NK-92 treated with Interleukin-12 subunit alpha and Interleukin-12 subunit beta, amount 100 ng/mL, for 24 hours (cell line): ENCODE measurements around the gene HJV.

Source experiments
- DNase-seq: peaks from one replicate; lab custom pipeline; 2025; lab: John Stamatoyannopoulos, UW

The HJV gene

GRCh38 chr1:145977486-145978470 lies 43.8 kb downstream of the HJV start:
- DNase-seq: peak; percentile 58

- DNase-seq: no peak
Measured at GRCh38 chr1:145977016-145977415, 44.5 kb downstream of the HJV start.

- no peak for DNase-seq
Measured at GRCh38 chr1:145975216-145975615, 46.3 kb downstream of the HJV start.

DNA sequence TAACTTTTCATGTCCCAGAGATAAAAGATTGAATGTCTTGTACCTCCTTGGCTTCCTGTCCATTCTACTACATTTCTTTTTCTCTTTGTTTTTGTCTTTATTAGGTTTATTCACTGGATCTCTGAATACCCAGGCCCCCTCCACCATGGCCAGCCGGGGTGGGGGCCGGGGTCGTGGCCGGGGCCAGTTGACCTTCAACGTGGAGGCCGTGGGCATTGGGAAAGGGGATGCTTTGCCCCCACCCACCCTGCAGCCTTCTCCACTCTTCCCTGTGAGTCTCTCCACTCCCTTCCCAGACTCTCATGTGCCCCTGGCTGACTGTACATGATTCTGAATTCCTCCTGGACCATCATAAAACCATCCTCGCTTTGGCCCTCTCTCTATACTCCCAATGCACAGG lies 46.8 kb downstream of the HJV start:
- no peak for DNase-seq

DNA sequence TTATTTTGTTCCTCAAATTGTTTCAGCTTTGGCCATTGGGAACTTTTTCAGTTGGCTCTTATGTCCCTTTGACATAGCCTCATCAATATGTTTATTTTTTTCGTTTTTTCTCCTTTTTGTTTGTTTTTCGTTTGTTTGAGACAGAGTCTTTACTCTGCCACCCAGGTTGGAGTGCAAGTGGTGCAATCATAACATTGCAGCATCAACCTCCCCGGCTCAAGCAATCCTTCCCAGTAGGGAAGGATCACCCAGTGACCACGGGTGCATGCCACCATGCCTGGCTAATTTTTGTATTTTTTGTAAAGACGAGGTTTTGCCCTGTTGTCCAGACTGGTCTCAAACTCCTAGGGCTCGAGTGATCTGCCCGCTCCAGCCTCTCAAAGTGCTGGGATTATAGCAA lies 49.0 kb downstream of the HJV start:
- DNase-seq: no peak
